ENCODE results near the gene SNX8.

DNA sequence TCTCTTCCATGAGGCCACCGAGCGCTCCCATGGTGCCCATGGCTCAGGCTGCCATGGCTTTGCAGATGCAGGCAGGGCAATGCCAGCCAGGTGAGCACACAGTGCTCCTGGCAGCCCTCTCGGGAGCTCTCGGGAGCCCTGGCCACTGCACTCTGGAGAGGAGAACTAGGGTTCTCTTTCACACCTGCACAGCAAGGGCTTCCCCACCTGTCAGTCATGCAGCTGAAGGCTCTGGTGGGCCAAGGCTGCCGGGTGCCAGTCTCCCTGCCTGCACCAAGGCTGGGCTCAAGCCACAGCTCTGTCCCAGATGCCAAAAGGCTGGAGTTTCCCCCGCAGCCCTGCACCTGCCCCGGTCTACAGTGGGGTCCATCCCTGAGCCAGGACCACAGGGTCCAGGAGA is 39.6 kb downstream of the SNX8 start:
- TF ChIP-seq EZH2phosphoT487 (IDR thresholded peaks at IDR 0.05; ENCODE audit: insufficient read depth, low read depth), result no peak
- TF ChIP-seq EZH2 (IDR thresholded peaks at IDR 0.05; ENCODE audit: insufficient read depth, poor library complexity, severe bottlenecking), result no peak
